IMR-90 (cell line): Measurements from ENCODE around the gene NAA50. TPM values are rescaled to one million over a fixed set of nuclear protein-coding genes. Genes with fewer than 3 reads are reported as not detected.

ENCODE experiments used
- ATAC-seq: fragments of 200-7000 bp; cut with Tn5 transposase; 2 replicates; pipeline ENCODE4 v1.9.1; 2020; ENCODE audit warnings: low read depth, mild to moderate bottlenecking, moderate library complexity
- BruUV-seq: library from RNA; stranded (reverse); fragments of 400-500 nt; replicated peaks from 2 replicates; lab custom pipeline; 2021; lab: Mats Ljungman, UMichigan
- CTCF ChIA-PET: fragments of 300-600 bp; formaldehyde crosslinking; extraction: SDS; loops from one replicate; lab custom pipeline; 2021; ENCODE audit warnings: antibody characterized with exemption; lab: Yijun Ruan, JAX
- POLR2A ChIA-PET: fragments of 300-600 bp; sonication (Branson Sonifier 250); formaldehyde crosslinking; loops from one replicate; lab custom pipeline; 2022; ENCODE audit warnings: antibody characterized with exemption; ENCODE audit not compliant: unreplicated experiment; lab: Charles Lee
- DNase-seq: peaks from one replicate; pipeline ENCODE4 v3.0.0; 2013
- H2AFZ ChIP-seq: replicated peaks from 2 replicates; pipeline ENCODE3; 2013; ENCODE audit warnings: low read length, mild to moderate bottlenecking; ENCODE audit not compliant: poor library complexity
- H2AK5ac ChIP-seq: 2 replicates; pipeline ENCODE4 v1.6.1; 2013; ENCODE audit warnings: low read depth, low read length, inconsistent platforms
- H2AK9ac ChIP-seq: replicated peaks from 2 replicates; pipeline ENCODE3; 2013; ENCODE audit warnings: mild to moderate bottlenecking, low read depth, low read length, moderate library complexity; ENCODE audit not compliant: poor library complexity
- H2BK120ac ChIP-seq: 2 replicates; pipeline ENCODE4 v1.6.1; 2013; ENCODE audit warnings: low read depth, low read length, inconsistent platforms
- H2BK15ac ChIP-seq: 3 replicates; pipeline ENCODE4 v1.6.1; 2013; ENCODE audit warnings: low read depth, low read length, inconsistent platforms
- H2BK20ac ChIP-seq: 2 replicates; pipeline ENCODE4 v1.6.1; 2013; ENCODE audit warnings: low read depth, mild to moderate bottlenecking, inconsistent platforms, low read length, moderate library complexity
- H2BK5ac ChIP-seq: 2 replicates; pipeline ENCODE4 v1.6.1; 2013; ENCODE audit warnings: mild to moderate bottlenecking, low read depth, low read length, inconsistent platforms; ENCODE audit not compliant: poor library complexity, severe bottlenecking
- H3K14ac ChIP-seq: replicated peaks from 2 replicates; pipeline ENCODE4 v1.6.1; 2013; ENCODE audit warnings: low read depth, low read length, inconsistent platforms
- H3K18ac ChIP-seq: 2 replicates; pipeline ENCODE4 v1.6.1; 2013; ENCODE audit warnings: low read depth, low read length, control low read depth
- H3K23ac ChIP-seq: 2 replicates; pipeline ENCODE4 v1.6.1; 2013; ENCODE audit warnings: low read depth, low read length, inconsistent platforms
- H3K27ac ChIP-seq: 2 replicates; pipeline ENCODE4 v1.5.1; 2013; ENCODE audit warnings: mild to moderate bottlenecking, control low read depth, low read length; ENCODE audit not compliant: insufficient read depth
- H3K27me3 ChIP-seq: 2 replicates; pipeline ENCODE4 v1.6.1; 2013; ENCODE audit warnings: low read length; ENCODE audit not compliant: control insufficient read depth, insufficient read depth
- H3K36me3 ChIP-seq: 2 replicates; pipeline ENCODE4 v1.6.1; 2013; ENCODE audit warnings: low read length, mixed read lengths; ENCODE audit not compliant: control insufficient read depth, insufficient read depth
- H3K4ac ChIP-seq: 2 replicates; pipeline ENCODE4 v1.6.1; 2013; ENCODE audit warnings: low read depth, low read length, inconsistent platforms
- H3K4me1 ChIP-seq: 2 replicates; pipeline ENCODE4 v1.6.1; 2013; ENCODE audit warnings: low read length, mixed read lengths; ENCODE audit not compliant: control insufficient read depth, insufficient read depth
- H3K4me2 ChIP-seq: 2 replicates; pipeline ENCODE4 v1.6.1; 2013; ENCODE audit warnings: low read depth, mild to moderate bottlenecking, control low read depth, low read length, moderate library complexity
- H3K4me3 ChIP-seq: 2 replicates; pipeline ENCODE4 v1.5.1; 2013; ENCODE audit warnings: low read depth, mild to moderate bottlenecking, control low read depth, low read length, moderate library complexity; ENCODE audit not compliant: insufficient read depth
- H3K56ac ChIP-seq: 2 replicates; pipeline ENCODE4 v1.6.1; 2013; ENCODE audit warnings: low read length, inconsistent platforms; ENCODE audit not compliant: insufficient read depth; ENCODE audit errors: extremely low read depth
- H3K79me1 ChIP-seq, 2 experiments: 2 replicates each; pipeline ENCODE4 v1.6.1; 2013; ENCODE audit warnings: low read length in 2 of 2, inconsistent platforms in 1 of 2, low read depth in 1 of 2
- H3K9ac ChIP-seq: 2 replicates; pipeline ENCODE4 v1.6.1; 2013; ENCODE audit warnings: low read depth, low read length, control low read depth
- H3K9me1 ChIP-seq: 2 replicates; pipeline ENCODE4 v1.6.1; 2013; ENCODE audit warnings: low read length, inconsistent platforms; ENCODE audit not compliant: insufficient read depth
- H3K9me3 ChIP-seq: 2 replicates; pipeline ENCODE4 v1.6.1; 2013; ENCODE audit warnings: low read length; ENCODE audit not compliant: control insufficient read depth, insufficient read depth
- H4K20me1 ChIP-seq: 2 replicates; pipeline ENCODE4 v1.6.1; 2013; ENCODE audit warnings: low read length, inconsistent platforms; ENCODE audit not compliant: insufficient read depth
- H4K5ac ChIP-seq: 2 replicates; pipeline ENCODE4 v1.6.1; 2013; ENCODE audit warnings: mild to moderate bottlenecking, low read depth, low read length, control low read depth
- H4K8ac ChIP-seq, 2 experiments: 2 replicates each; pipeline ENCODE4 v1.6.1; 2013; ENCODE audit warnings: low read depth in 2 of 2, low read length in 2 of 2, control low read depth in 1 of 2, inconsistent platforms in 1 of 2
- H4K91ac ChIP-seq: 2 replicates; pipeline ENCODE4 v1.6.1; 2013; ENCODE audit warnings: low read depth, low read length, inconsistent platforms; ENCODE audit not compliant: insufficient read depth
- CEBPB ChIP-seq: IDR thresholded peaks from 2 replicates; pipeline ENCODE4 v1.6.1; 2012; ENCODE audit warnings: low read depth, low read length, improper control_type of control experiment
- CHD1 ChIP-seq: IDR thresholded peaks from 2 replicates; pipeline ENCODE4 v1.6.1; 2012; ENCODE audit warnings: low read depth, low read length, improper control_type of control experiment
- WGBS, 2 experiments: methylation state at CpG; one replicate each; pipeline versions ENCODE4 v1.1.5 to v1.1.7; 2013; ENCODE audit warnings: missing lambda C conversion rate in 2 of 2; ENCODE audit not compliant: insufficient read length in 1 of 2; ENCODE audit errors: extremely low coverage in 2 of 2; 5-methylcytosine and 5-hydroxymethylcytosine counted together
- dilution Hi-C: fragments of 300-500 bp; cut with HindIII; formaldehyde crosslinking; loops from one replicate; pipeline ENCODE4 v1.14.3; 2018; ENCODE audit warnings: low sequenced_read_pairs; ENCODE audit not compliant: unreplicated experiment
- in situ Hi-C: fragments of 300-500 bp; cut with MboI; formaldehyde crosslinking; loops from 3 replicates; pipeline ENCODE4 v1.14.3; 2019; ENCODE audit warnings: low sequenced_read_pairs, inconsistent platforms, mixed read lengths
- intact Hi-C: fragments of 100-400 bp; cut with micrococcal nuclease; formaldehyde crosslinking; loops from 2 replicates; pipeline ENCODE4 v1.10.0; 2022
- polyA plus RNA-seq, 3 experiments: library from polyadenylated mRNA; depleted of rRNA; stranded (reverse); fragments of >200 nt; gene quantifications; 2 replicates each; pipeline ENCODE4 v1.2.3, GENCODE V29; 2012; ENCODE audit warnings: low replicate concordance in 1 of 3
- total RNA-seq: library from RNA; depleted of rRNA; stranded (reverse); fragments of >200 nt; gene quantifications from 2 replicates; pipeline ENCODE4 v1.2.3, GENCODE V29; 2012

Gene NAA50
- total and polyA plus RNA-seq, 2 of the 4 experiments (the other 2 are of a cell fraction) = 42.4 to 125 TPM

DNA sequence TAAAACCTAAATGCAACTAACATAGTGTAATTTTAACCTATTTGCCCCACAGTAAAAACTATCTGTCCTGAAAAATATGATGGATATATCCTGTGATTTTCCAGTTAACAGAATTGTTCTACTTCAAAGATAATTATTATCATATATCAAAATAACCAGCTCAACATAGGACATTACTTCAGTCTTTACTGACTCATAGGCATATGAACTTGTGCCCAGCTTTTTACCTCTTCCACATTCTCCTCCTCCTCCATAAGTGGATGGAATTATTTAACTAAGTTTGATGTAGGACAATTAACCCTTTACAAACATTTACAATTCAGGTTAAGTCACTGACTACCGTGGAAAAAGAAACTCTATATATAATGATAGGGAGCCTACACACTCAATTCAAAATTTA is 26.8 kb downstream of the NAA50 start:
- CTCF ChIA-PET = interaction anchor here (0.7 kb wide), 1 partner anchor 20 kb away, joined by 3 read pairs; no protein-coding TSS in a partner anchor
- no peaks in the 10 kb centered on the region for H3K4me1 ChIP-seq

More for the DNA sequence above, 26.8 kb downstream of the NAA50 start:
- POLR2A ChIA-PET = no interaction called here
- Histone ChIP-seq H4K8ac (no peak overlapping the region), H3K18ac (no peak overlapping the region), H4K5ac (no peak overlapping the region), H3K4me3 (no peak overlapping the region), H3K9me3 (no peaks in the 10 kb centered on the region), H4K91ac (no peak overlapping the region), H3K79me1 (peaks cover under 1 to 15% of the 10 kb centered on the region in 2 experiments), H2AK9ac (no peak overlapping the region), H3K14ac (no peak overlapping the region), H2BK15ac (no peak overlapping the region), H2AFZ (no peak overlapping the region), H3K4me2 (no peak overlapping the region), H3K56ac (no peak overlapping the region), H3K9ac (no peak overlapping the region), H2AK5ac (no peak overlapping the region), H2BK20ac (no peak overlapping the region), H3K27me3 (no peaks in the 10 kb centered on the region), H4K20me1 (peaks cover 7% of the 10 kb centered on the region; the same call in 1 of the 2 replicates), H3K4ac (no peak overlapping the region), H2BK120ac (no peak overlapping the region), H3K9me1 (peaks cover 5% of the 10 kb centered on the region), H3K27ac (no peak overlapping the region), H2BK5ac (no peak overlapping the region), H3K36me3 (peaks cover 15% of the 10 kb centered on the region), H3K23ac (no peak overlapping the region)
- in situ Hi-C loops = no loop called here
- dilution Hi-C loops = no loop called here
- ATAC-seq = no peak
- no peak for DNase-seq
- TF ChIP-seq CEBPB (no peak), CHD1 (no peak)
- BruUV-seq = no TSS peak
- no CpG with 5 or more reads among the region's 1 CpG for WGBS, 2 experiments
- intact Hi-C loops = no loop called here
